ENCODE measurements around the gene SNTA1. TPM values are rescaled to one million over a fixed set of nuclear protein-coding genes. Genes with fewer than 3 reads are reported as not detected.

The SNTA1 gene
- total and polyA plus RNA-seq, 9 of the 15 experiments (the other 6 are each of a cell fraction or from before 2014, with no cell fraction given): 1.2 to 40.8 (median 20.3) TPM

GRCh38 chr20:33419140-33419974, 24.2 kb downstream of the SNTA1 start (continued):
- TF ChIP-seq MGA (IDR thresholded peaks at IDR 0.05) (peak; percentile 49; the same call in 1 of the 2 replicates), CXXC5 (CRISPR knock-in tag; IDR thresholded peaks at IDR 0.05) (peak; percentile 76), FOXJ3 (CRISPR knock-in tag; IDR thresholded peaks at IDR 0.05) (no peak), COPS2 (conservative IDR thresholded peaks at IDR 0.05) (no peak), ATF1 (CRISPR knock-in tag; IDR thresholded peaks at IDR 0.05) (no peak), ATF1 (tag; IDR thresholded peaks at IDR 0.05) (peak; percentile 76), SAP30 (IDR thresholded peaks at IDR 0.05; ENCODE audit: borderline replicate concordance, insufficient read depth, low read depth, low read length, poor library complexity, severe bottlenecking) (no peak), RBFOX2 (IDR thresholded peaks at IDR 0.05; ENCODE audit: low read depth, low read length) (no peak), HDAC2 (IDR thresholded peaks at IDR 0.05) (peak; percentile 66; the same call in 1 of the 2 replicates), IFI16 (CRISPR knock-in tag; IDR thresholded peaks at IDR 0.05) (no peak), THRA (IDR thresholded peaks at IDR 0.05) (no peak), XRCC4 (IDR thresholded peaks at IDR 0.05; ENCODE audit: extremely low read depth, insufficient read depth, insufficient read length) (no peak), ATF2 (CRISPR knock-in tag; IDR thresholded peaks at IDR 0.05) (no peak)
